CD4-positive, alpha-beta T cell treated with Interleukin-15 for 4 hours (primary cell): ENCODE results near the gene TDRD3.

Experiments used
- DNase-seq: peaks from one replicate; pipeline ENCODE4 v3.0.0-alpha.2; 2020; ENCODE audit warnings: low spot score

Gene TDRD3

DNA sequence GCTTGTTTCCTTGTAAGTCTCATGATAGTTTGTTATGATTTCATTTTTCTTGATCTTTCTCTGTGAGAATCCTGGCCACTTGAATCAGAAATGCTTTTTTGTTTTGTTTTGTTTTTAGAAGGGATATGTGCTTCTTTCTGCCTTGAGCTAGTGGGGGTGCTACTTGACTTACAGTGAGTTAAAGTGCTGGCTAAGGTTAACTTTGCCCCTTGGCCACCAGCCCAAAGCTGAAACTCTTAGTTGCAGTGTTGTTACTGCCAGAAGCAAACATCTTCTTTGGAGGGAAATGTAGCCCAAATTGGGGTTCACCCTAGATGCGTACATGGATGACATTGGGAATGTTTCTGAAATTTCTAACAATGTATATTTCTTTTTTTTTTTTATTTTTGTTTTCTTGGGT, 57.4 kb downstream of the TDRD3 start:
- no peak for DNase-seq

DNA sequence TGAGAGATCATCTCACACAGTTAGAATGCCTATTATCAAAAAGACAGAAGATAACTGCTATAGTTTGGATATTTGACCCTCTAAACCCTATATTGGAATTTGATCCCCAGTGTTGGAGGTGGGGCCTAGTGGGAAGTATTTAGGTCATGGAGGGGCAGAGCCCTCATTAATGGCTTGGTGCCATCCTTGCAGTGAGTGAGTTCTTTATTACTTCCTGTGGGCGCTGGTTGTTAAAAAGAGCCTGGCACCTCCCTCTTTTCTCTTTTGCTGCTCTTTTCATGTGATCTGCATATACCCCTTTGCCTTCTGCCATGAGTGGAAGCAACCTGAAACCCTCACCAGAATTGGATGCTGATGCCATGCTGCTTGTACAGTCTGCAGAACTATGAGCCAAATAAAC, 66.8 kb downstream of the TDRD3 start:
- no peak for DNase-seq

DNA sequence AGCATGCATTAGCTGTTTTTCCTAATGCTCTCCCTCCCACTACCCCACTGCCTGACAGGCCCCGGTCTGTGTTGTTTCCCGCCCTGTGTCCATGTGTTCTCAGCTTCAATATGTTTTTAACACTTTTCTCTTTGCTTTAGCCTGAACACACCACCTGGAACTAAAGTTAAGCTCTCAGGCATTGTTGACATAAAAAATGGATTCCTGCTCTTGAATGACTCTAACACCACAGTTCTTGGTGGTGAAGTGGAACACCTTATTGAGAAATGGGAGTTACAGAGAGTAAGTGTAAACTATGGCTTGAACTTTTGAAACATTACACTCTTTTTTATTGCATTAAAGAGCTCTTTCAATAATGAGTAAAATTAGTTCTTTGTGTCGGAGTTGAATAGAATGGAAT, 70.1 kb downstream of the TDRD3 start:
- DNase-seq, result no peak

DNA sequence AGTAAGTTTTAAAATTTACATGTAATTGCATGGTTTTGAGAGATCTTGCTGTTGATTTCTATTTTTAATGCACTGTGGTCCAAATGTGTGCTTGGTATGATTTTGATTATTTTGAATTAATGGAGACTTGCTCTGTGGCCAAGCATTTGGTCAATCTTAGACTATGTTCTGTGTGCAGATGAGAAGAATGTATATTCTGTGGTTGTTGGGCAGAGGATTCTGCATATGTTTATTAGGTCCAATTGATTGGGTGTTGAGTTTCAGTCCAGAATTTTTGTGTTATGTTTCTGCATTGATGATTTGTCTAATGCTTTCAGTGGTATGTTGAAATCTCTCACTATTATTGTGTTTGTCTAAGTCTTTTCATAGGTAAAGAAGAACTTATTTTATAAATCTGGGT, 82.3 kb downstream of the TDRD3 start:
- DNase-seq, result no peak

DNA sequence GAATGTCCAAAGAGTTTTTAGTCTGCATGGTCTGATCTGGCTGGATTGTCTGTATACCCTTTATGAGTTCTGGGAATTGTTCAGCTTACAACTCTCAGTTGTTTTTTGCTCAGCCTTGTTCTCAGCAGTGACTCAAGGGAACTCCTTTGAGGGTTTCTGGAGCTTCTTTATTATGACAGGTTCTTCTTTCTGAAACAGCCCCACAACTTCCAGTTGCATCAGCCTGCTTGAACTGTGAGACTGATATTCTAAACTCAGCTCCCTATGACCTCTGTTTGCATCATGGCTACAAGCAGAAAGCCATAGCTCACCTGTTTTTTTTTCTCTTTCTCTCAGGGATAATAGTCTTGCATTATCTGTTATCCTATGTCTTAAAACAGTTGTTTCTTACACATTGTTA, 85.0 kb downstream of the TDRD3 start:
- no peak for DNase-seq

DNA sequence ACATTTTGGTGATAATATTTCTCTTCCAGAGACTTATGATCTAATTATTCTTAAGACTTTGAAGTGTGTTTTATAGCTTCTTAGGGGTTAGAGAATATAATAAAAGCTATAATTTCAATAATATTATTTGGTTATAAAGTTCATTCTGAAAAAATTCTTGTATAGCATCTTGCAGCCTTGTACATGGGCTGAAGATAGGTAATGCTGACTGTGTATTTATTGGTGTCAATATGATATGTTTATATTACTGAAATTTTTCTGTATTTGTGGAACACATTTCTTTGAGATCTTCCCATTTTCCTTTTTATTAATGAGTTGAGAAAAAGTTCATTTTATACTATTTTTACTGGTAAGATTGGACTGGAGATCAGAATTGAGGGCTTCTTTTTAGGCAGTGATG, 87.8 kb downstream of the TDRD3 start:
- no peak for DNase-seq

DNA sequence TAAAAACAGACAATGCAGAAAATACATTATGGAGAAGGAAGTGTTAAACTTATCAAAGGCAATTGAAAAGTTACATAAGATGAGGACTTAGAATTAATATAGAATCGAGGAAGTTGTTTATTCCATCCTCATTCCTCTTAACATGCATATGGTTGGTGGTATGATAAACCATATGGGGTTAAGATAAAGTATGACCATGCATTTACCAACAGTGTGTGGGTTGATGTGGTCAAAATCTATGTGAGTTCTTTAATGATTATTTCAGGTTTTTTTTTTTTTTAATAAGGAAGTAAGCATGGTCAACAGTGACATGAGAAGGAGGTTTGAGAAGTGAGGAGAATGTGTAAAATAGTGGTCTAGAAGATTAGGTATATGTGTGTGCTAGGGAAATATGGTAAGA, 94.5 kb downstream of the TDRD3 start:
- DNase-seq, result no peak

DNA sequence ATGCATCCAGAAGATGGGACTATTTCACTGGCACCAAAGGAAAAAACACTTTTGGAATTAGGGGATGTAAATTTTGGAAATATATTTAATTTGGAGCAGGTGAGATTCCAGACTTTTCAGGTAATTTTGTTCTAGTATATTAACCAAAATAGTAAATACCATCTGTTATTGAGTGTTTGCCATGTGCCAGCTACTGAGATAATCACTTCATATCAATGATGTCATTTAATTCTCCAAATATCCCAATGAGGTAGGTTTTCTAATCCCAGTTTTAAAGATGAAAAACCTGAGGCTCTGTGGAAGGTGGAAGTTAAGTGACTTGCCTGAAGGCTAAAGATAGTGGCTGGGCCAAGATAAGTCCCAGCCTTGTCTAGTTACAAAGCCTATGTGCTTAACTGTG, 95.2 kb downstream of the TDRD3 start:
- DNase-seq, result no peak

DNA sequence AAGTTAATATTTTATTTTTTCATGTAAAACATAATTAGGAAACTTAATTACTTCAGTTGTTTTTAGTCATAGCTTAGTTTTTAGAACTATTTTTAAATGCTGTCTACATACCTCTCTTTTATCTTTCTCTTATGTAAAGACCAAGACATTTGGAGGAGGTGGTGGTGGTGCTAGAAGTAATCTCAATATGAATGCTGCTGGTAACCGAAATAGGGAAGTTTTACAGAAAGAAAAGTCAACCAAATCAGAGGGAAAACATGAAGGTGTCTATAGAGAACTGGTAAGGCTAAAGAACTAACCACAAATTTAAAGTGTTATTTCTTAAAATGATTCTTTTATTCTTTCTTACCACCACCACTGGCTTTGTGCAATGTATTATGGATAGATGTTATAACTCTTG, 97.3 kb downstream of the TDRD3 start:
- no peak for DNase-seq

DNA sequence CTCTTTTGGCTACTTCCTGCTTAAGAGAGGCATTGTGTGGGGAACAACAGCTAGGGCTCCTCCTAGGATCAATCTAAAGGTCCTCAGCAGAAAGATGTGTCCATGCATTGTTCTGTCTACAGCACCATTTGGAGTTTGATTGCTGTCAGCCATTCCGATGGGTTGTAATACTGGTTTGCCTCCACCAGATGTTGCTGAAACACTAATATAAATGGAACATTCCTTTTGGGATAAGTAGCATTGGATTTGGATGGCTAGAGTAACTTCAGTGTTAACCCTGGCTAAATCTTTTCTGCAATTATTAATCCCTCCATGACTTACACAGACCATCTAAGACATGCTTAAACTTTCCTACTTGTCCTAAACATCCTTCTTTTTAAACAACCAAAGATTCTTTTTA, 104.2 kb downstream of the TDRD3 start:
- DNase-seq, result no peak

DNA sequence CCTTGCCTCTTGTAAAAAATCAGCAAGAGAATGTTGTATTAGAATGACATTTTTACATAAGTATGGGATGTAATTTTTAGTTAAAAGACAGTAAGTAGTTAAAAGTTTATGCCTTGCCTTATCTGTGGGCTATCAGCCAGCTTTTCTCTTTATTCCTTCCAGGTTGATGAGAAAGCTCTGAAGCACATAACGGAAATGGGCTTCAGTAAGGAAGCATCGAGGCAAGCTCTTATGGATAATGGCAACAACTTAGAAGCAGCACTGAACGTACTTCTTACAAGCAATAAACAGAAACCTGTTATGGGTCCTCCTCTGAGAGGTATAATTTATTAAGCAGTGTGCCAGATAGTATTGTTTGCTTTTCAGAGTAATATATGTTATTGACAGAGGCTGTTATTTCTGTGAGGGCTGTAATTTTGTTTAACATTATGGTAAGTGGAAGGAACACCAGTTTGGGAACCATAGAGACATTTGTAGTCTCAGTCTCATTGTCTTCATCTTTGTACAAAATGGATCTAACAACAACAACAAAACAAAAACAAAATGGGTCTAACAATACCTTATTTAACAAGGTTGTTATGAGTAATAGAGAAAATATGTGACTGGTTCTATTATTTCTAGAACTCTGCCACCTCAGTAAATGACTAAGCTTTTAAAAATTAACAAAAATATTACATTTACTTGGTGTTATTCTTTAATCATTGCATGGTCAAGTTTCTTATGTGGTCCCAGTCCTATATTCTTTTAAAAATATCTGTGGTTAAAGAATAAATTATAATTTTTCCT, 112.8 kb downstream of the TDRD3 start:
- no peak for DNase-seq

DNA sequence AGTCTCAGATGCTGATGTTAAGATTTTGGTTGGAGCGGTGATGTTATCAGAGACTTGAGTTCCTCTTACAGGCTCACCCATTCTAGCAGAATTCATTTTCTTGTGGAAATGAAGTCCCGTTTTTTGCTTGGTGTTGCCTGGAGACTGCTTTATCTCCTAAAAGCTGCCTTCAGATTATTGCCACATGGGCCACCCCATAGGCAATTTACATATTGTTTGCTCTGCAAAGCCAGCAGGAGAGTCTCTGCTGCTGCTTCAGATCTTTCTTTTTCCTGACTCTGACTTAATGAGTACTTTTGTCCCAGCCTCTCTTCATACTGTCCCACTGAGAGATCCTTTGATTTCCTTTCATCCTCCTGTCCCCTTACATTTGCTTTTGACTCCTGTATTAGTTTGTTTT, 114.6 kb downstream of the TDRD3 start:
- no peak for DNase-seq

DNA sequence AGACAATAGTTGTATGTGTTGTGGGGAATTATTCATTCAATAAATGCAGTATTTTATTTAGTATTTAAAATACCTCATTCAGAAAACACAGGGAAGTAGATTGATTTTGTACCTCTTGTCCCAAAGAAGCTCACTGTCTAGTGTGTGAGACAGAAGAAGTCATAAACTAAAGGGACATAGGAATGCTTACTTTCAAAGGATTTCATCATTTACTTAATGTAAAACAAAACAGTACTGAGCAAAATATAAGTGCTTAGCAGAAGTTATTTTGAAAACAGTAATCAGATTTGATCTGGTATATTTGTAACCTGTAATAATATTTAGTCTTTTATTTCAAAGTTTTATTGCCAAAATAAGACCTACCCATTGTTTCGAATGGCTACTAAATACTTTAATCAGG, 117.9 kb downstream of the TDRD3 start:
- no peak for DNase-seq

DNA sequence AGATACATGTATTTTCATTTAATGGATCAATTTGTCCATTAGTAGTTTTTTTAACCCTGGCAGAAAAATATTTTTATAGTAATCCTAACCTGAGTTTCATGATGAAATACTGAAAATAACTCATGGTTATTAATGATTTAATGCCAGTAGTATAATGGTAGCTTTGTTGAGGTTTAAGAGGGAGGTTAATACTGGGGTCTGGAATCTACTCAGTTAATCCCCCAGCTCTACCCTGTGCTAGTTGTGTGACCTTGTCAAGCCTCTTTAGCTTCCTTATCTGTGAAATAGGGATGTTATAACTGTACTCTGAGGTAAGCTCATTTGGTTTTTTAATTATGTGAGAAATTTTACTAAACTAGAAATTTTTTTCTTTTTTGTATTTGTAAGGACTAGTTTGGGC, 122.5 kb downstream of the TDRD3 start:
- no peak for DNase-seq

DNA sequence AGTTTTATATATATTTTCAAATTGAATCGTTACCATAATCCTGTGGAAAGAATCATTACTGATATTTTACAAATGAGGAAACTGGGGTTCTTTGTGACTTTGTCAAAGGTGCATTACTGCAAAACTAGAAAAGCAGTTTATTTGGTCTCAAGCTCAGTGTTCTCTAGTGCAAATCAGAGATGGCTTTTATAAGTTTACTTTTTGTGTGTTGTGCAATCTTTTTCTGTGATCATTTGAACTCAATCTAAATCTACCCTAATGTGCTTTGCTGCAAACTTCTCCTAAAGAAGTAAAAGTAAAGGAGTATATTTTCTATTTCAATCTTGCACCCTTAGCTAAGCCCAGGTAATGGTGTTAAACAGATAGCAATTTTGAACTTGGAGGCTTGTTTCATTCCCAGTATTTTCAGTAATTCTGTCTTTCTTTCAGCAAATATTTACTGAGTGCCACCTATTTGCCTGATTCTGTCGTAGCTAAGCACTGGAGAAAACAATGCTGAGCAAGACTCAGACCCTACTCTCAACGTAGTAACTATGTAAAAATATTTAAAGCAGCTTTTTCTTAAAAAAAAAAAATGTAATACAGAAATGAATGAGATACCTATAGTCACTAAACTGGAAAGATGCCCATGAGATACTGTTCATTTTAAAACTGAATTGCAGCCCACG, 124.0 kb downstream of the TDRD3 start:
- no peak for DNase-seq

DNA sequence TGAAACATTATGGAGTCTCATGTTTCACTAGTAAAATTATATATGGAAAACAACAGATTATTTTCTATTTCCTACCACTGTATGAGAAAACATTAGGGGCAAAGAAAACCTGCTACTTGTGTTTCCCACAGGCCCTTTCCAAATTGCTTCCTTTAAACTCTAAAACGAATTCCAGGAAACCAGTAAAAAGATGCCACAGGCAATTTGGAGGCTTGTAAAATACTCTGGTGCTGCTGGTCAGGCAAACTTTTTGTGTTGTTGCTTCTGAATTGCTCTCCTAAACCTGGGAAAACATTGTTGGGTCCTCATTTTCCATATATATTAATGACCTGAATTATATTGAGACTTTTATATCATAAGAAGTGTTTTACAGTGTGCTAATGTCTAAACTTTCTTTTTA, 141.5 kb downstream of the TDRD3 start:
- DNase-seq, result no peak

DNA sequence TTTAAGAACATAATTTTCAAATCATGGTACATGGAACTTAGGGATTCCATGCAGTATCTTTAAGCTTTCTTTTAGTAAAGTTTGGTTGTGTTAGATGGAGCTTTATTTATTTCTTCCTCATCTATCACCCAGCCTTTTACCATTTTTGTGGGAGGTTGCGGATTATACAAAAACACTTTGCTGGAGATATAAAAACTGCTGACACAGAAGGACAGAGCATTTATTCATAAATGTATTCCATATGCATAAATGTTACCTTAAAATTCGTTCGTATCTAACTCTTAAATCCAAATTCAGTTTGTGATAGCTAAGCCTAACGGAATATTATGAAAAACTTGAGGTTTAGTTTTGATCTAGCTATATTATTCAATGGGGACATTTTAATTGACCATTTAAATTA, 143.3 kb downstream of the TDRD3 start:
- DNase-seq, result no peak

DNA sequence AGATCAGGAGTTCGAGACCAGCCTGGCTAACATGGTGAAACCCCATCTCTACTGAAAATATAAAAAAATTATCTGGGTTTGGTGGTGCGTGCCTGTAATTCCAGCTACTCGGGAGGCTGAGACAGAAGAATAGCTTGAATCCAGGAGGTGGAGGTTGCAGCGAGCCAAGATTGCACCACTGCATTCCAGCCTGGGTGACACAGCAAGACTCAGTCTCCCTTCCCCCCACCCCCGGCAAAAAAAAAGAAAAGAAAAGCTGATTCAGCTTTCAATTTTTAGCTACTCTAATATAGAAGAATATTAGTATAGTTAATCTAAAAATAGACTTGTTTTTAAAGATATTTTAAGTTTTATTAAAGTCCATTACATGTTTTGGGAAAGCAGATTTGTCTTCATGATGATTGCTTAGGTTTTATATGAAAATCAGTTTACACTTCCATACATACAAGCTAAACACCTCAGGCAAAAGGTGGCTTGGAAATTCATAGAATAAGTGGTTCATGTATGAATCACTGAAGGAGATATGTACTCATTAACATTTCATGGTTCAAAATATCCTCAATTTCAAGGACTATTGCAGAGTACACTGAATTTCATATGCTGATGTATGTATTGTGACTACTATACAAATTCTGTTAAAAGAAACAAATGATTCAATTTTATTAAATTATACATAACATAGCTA, 165.2 kb downstream of the TDRD3 start:
- DNase-seq, result no peak

DNA sequence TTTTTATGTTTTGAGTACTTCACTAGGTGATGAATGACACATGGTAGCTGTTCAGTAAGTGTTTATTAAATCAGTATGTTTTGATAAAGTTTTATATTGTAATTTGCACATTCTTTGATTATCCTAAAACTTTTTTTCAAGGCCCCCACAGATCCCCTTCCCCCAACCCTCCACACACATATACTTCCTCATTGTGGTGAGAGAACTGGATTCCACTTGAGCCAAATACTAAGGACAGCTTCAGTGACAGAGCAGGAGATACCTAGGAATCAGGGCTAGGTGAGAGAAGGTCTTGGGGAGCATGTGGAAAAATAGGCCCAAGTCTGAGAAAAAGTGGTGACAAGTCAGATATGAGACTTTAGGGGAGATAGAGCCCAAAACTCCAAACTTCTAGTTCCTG, 174.6 kb downstream of the TDRD3 start:
- no peak for DNase-seq

DNA sequence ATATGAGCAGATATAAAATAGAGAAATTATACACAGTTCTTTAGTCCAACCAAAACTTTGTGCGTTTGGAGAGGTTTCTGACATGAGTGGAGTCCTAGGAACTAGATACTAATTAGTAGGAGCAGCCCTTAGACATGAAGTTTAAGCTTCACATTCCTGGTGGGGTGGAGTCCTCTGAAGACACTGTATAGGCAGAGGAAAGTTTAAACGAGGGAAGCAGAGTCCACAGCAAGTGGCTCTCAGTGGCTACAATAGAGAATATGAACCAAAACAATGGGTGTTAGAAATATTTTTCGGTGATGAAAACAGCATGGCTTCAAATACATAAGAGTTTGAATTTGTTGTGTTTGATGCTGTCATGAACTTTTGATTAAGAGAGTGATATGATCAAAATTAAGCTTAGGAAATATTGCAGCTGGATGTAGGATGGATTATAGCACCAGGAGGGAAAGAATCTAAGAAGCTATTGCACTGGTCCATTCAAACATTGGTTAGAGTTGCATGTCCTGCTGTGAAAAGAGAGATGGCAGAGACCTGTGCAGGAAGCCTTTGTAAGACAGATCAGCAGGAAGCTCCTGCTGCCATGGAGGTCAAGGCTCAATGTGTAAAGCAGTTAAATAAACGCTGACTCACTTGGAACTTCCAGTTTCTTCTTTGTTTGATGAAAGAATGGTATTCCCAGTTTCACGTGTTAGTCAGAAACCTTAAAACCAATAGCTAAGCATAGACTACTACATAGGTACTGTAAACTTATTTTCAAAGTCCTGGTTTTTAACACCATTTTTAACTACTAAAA, 175.2 kb downstream of the TDRD3 start:
- DNase-seq, result no peak

DNA sequence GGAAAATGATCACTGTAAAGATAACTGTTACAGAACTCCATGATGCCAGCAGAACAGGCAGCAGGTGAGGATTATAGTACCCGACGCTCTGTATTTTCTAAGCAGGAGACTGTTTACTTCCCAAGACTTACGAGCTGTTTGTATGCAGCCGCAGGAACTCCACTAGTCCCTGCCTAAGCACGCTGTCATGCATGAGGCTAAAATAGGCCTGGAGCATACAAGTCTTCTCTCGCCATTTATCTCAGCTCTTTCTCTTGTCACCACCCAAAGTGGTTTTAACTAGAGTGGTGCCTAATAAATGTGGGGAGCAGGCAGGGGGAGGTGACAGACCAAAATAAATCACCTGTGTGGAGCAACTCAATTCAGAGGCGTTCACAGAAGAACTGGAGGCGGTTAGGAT, 175.8 kb downstream of the TDRD3 start:
- DNase-seq, result no peak

DNA sequence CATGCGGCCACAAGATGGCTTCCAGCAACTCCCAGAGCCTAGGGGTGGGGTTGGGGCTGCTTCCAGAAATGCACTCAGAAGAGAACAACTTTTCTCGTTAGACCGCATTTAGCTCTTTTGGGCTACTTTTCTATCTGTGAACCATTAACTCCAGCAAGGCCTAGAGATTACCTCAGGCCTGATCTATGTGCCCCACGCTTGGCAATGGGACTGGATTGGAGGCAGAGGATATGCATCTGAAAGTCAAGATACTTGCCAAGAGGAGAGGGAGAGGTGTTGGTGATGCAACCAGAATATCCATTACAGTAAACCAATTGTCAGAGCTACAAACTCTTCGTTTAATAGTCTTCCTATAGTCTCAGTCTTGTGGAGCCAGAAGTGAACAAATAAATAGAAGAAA, 177.7 kb downstream of the TDRD3 start:
- DNase-seq, result no peak

DNA sequence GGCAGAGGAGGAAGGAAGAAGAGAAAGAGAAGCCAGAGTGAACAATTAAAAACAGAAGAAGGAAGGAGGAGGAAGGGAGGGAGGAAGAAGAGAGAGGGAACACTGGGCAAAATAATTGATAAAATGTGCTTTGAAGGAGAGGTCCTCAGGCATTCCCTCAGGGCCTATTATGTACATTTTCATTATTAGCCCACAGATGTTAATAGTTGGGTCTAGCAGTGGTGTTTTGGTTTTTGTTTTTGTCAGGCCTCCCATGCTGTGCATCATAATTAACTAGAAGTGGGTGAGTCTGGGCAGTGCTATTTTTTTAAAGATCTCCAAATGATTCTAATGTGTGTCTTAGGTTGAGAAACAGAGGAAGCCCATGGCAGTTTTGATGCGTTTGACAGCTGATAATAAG, 178.1 kb downstream of the TDRD3 start:
- no peak for DNase-seq
